Karpas-422 (cell line): ENCODE measurements around the gene TECPR2. TPM values are rescaled to one million over a fixed set of nuclear protein-coding genes. Genes with fewer than 3 reads are reported as not detected.
"Not testable (repeated sequence)": the region's sequence is repeated elsewhere in the genome, so short reads cannot be mapped to it uniquely, and the experiment has no call there.

ENCODE experiments used
- DNase-seq: peaks from one replicate; pipeline ENCODE4 v3.0.0-alpha.2; 2015
- H2AFZ ChIP-seq: fragments of 200-600 bp; sonication (generic); 2 replicates; pipeline ENCODE4 v1.6.1; 2014; ENCODE audit warnings: antibody characterized with exemption, low read length, mixed read lengths
- H3K27ac ChIP-seq: fragments of 200-600 bp; sonication (generic); 2 replicates; pipeline ENCODE4 v1.5.1; 2014; ENCODE audit warnings: mild to moderate bottlenecking, low read length, moderate library complexity
- H3K27me3 ChIP-seq: fragments of 200-600 bp; sonication (generic); 2 replicates; pipeline ENCODE4 v1.6.1; 2014; ENCODE audit warnings: low read length, mixed read lengths
- H3K36me3 ChIP-seq: fragments of 200-600 bp; sonication (generic); 2 replicates; pipeline ENCODE4 v1.6.1; 2014; ENCODE audit warnings: low read length, mixed read lengths; ENCODE audit not compliant: insufficient read depth
- H3K4me1 ChIP-seq: fragments of 200-600 bp; sonication (generic); 2 replicates; pipeline ENCODE4 v1.6.1; 2014; ENCODE audit warnings: mild to moderate bottlenecking, low read length, mixed read lengths
- H3K4me2 ChIP-seq: fragments of 200-600 bp; sonication (generic); 2 replicates; pipeline ENCODE4 v1.6.1; 2014; ENCODE audit warnings: low read length, low read depth, mild to moderate bottlenecking; ENCODE audit not compliant: poor library complexity, severe bottlenecking
- H3K4me3 ChIP-seq: fragments of 200-600 bp; sonication (generic); 2 replicates; pipeline ENCODE4 v1.5.1; 2014; ENCODE audit warnings: mild to moderate bottlenecking, antibody characterized with exemption, low read length, mixed read lengths
- H3K79me2 ChIP-seq: fragments of 200-600 bp; sonication (generic); 2 replicates; pipeline ENCODE4 v1.6.1; 2014; ENCODE audit warnings: mild to moderate bottlenecking, low read length, mixed read lengths
- H3K9ac ChIP-seq: fragments of 200-600 bp; sonication (generic); 2 replicates; pipeline ENCODE4 v1.6.0; 2014; ENCODE audit warnings: low read length
- H3K9me2 ChIP-seq: fragments of 200-600 bp; sonication (generic), shearing (Covaris generic); replicated peaks from 2 replicates; pipeline ENCODE4 v1.6.0; 2014; ENCODE audit warnings: mild to moderate bottlenecking, low read length, moderate library complexity; ENCODE audit not compliant: insufficient read depth
- H3K9me3 ChIP-seq: fragments of 300-700, 200-600 bp; sonication (generic); 2 replicates; pipeline ENCODE4 v1.6.1; 2014; ENCODE audit warnings: low read length, mixed read lengths
- H4K20me1 ChIP-seq: fragments of 200-600 bp; sonication (generic); 2 replicates; pipeline ENCODE4 v1.6.1; 2014; ENCODE audit warnings: mild to moderate bottlenecking, antibody characterized with exemption, low read length, low read depth; ENCODE audit not compliant: insufficient read depth
- total RNA-seq: library from RNA; depleted of rRNA; stranded (reverse); fragments of >200 nt; shearing (Covaris generic); gene quantifications from 2 replicates; pipeline ENCODE4 v1.2.3, GENCODE V29; 2014; ENCODE audit warnings: low replicate concordance

TECPR2 gene
- total RNA-seq, 1 experiment from 2014 or later: 10.3 TPM

DNA sequence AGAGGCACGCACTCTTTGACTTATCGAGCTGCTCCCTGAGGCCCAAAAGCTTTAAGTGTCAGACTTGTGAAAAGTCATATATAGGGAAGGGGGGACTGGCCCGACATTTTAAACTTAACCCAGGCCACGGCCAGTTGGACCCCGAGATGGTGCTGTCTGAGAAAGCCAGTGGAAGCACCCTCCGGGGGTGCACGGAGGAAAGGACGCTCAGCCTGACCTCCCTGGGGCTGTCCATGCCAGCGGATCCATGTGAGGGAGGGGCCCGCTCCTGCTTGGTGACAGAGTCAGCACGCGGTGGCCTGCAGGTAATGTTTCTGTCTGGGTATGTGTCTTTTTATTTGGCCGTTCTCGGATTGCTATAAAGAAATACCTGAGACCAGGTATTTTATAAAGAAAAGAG lies 36.2 kb upstream of the TECPR2 start:
- no peak overlapping the region for H3K4me2 ChIP-seq
- no peaks in the 10 kb centered on the region; the same call in 1 of the 2 replicates for H4K20me1 ChIP-seq
- no peak overlapping the region for H3K9ac ChIP-seq
- DNase-seq: no peak
- no peaks in the 10 kb centered on the region for H3K9me3 ChIP-seq
- H3K27me3 ChIP-seq: no peaks in the 10 kb centered on the region
- H3K36me3 ChIP-seq: peaks cover 8% of the 10 kb centered on the region; the same call in 1 of the 2 replicates
- H2AFZ ChIP-seq: no peak overlapping the region
- H3K4me3 ChIP-seq: no peak overlapping the region
- H3K79me2 ChIP-seq: peaks cover 26% of the 10 kb centered on the region
- H3K9me2 ChIP-seq: no peaks in the 10 kb centered on the region
- H3K27ac ChIP-seq: no peak overlapping the region
- H3K4me1 ChIP-seq: peaks cover 5% of the 10 kb centered on the region; the same call in 1 of the 2 replicates

DNA sequence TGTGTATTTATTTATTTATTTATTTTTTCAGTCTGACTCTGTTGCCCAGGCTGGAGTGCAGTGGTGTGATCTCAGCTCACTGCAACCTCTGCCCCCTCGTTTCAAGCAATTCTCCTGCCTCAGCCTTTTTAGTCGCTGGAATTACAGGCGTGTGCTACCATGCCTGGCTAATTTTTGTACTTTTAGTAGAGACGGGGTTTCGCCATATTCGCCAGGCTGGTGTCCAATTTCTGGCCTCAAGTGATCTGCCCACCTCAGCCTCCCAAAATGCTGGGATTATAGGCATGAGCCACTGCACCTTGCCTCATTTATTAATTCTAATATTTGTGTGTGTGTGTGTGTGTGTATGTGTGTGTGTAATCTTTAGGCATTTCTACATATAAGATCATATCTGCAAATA lies 33.4 kb upstream of the TECPR2 start:
- H4K20me1 ChIP-seq, H3K9me3 ChIP-seq, H2AFZ ChIP-seq, H3K9ac ChIP-seq, H3K4me2 ChIP-seq, H3K27me3 ChIP-seq, H3K4me3 ChIP-seq, H3K36me3 ChIP-seq, H3K79me2 ChIP-seq, H3K4me1 ChIP-seq, DNase-seq, H3K9me2 ChIP-seq, H3K27ac ChIP-seq: not testable (repeated sequence)

- Histone ChIP-seq H3K27me3 (no peaks in the 10 kb centered on the region), H3K4me2 (no peak overlapping the region), H4K20me1 (no peaks in the 10 kb centered on the region; the same call in 1 of the 2 replicates), H3K27ac (no peak overlapping the region), H3K79me2 (peaks cover 3% of the 10 kb centered on the region; the same call in 1 of the 2 replicates), H3K4me1 (no peaks in the 10 kb centered on the region), H3K4me3 (no peak overlapping the region), H3K9ac (no peak overlapping the region), H3K9me2 (no peaks in the 10 kb centered on the region), H3K9me3 (no peaks in the 10 kb centered on the region), H3K36me3 (peaks cover 3% of the 10 kb centered on the region; the same call in 1 of the 2 replicates), H2AFZ (no peak overlapping the region)
- no peak for DNase-seq
Measured at GRCh38 chr14:102330806-102331205, 31.9 kb upstream of the TECPR2 start.

DNA sequence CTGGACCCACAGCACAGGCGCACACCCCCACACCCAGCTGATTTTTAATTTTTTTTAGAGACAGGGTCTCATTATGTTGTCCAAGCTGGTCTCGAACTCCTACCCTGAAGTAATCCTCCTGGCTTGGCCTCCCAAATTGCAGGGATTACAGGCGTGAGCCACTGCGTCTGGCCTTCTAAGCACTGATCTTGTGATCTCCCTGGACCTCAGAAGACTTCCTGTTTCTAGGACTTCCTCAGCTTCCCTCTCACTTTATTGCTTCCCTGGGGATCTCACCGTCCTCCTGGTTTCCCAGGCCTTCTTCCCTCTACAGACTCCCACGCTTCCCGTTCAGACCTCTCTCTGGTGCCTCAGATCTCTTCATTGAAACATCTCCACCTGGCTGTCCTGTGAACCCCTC lies 29.4 kb upstream of the TECPR2 start:
- Histone ChIP-seq H3K4me1 (no peaks in the 10 kb centered on the region), H3K79me2 (peaks cover 3% of the 10 kb centered on the region; the same call in 1 of the 2 replicates), H3K27ac (no peak overlapping the region), H4K20me1 (no peaks in the 10 kb centered on the region; the same call in 1 of the 2 replicates), H3K9me3 (no peaks in the 10 kb centered on the region), H3K4me2 (no peak overlapping the region), H3K27me3 (no peaks in the 10 kb centered on the region), H3K36me3 (peaks cover 15% of the 10 kb centered on the region; the same call in 1 of the 2 replicates), H2AFZ (no peak overlapping the region), H3K9ac (no peak overlapping the region), H3K4me3 (no peak overlapping the region), H3K9me2 (no peaks in the 10 kb centered on the region)
- DNase-seq: no peak

GRCh38 chr14:102333795-102334705 lies 28.7 kb upstream of the TECPR2 start:
- no peak overlapping the region for H3K27ac ChIP-seq
- no peaks in the 10 kb centered on the region for H3K4me1 ChIP-seq
- no peak for DNase-seq
- no peak overlapping the region for H2AFZ ChIP-seq
- no peaks in the 10 kb centered on the region; the same call in 1 of the 2 replicates for H4K20me1 ChIP-seq
- H3K4me2 ChIP-seq: no peak overlapping the region
- H3K36me3 ChIP-seq: peaks cover 19% of the 10 kb centered on the region; the same call in 1 of the 2 replicates
- H3K9me2 ChIP-seq: no peaks in the 10 kb centered on the region
- H3K9me3 ChIP-seq: no peaks in the 10 kb centered on the region
- no peaks in the 10 kb centered on the region for H3K79me2 ChIP-seq
- no peak overlapping the region for H3K9ac ChIP-seq
- no peak overlapping the region for H3K4me3 ChIP-seq
- H3K27me3 ChIP-seq: no peaks in the 10 kb centered on the region

DNA sequence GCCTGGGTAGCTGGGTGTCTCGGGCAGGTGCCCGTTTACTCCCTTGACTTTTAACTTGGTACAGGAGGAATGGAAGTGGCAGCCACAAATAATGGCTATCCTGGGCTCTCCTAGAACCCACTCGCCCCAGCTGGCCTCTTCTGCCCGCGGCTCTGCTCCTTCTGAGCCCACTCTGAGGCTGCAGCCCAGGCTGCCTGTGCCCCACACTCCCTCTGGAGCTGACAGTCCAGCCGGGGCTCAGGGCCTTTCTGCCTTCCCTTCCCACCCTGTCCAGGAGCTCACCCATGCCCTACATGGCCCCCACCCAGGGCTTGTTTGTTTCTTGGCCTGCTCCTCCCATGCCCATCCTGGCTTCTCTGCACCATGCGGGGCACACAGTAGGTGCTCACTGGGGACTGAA lies 27.6 kb upstream of the TECPR2 start:
- no peak overlapping the region for H3K4me2 ChIP-seq
- no peak overlapping the region for H3K9ac ChIP-seq
- no peaks in the 10 kb centered on the region for H3K9me2 ChIP-seq
- H3K4me1 ChIP-seq: no peaks in the 10 kb centered on the region
- no peak for DNase-seq
- no peaks in the 10 kb centered on the region for H3K27me3 ChIP-seq
- H3K36me3 ChIP-seq: peaks cover 20% of the 10 kb centered on the region; the same call in 1 of the 2 replicates
- no peaks in the 10 kb centered on the region for H3K79me2 ChIP-seq
- H3K9me3 ChIP-seq: no peaks in the 10 kb centered on the region
- H3K4me3 ChIP-seq: no peak overlapping the region
- no peaks in the 10 kb centered on the region; the same call in 1 of the 2 replicates for H4K20me1 ChIP-seq
- H2AFZ ChIP-seq: no peak overlapping the region
- H3K27ac ChIP-seq: no peak overlapping the region

DNA sequence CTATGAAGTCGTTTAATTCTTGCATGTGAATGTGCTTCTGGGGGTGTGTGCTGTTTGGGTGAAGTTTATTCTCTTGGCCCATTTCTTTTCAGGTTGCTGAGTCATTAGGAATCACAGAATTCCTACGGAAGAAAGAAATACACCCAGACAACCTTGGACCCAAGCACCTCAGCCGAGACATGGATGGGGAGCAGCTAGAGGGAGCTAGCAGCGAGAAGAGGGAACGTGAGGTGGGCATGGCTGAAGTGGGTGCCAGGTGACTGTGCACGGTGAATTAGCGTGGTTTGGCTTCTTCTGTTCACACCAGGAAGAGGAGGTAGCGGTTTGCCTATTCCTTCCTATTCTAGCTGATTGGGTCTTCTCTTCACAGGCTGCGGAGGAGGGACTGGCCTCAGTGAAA lies 24.0 kb upstream of the TECPR2 start:
- no peak overlapping the region for H3K27ac ChIP-seq
- no peak for DNase-seq
- no peak overlapping the region for H3K9ac ChIP-seq
- H3K79me2 ChIP-seq: no peaks in the 10 kb centered on the region
- no peak overlapping the region for H2AFZ ChIP-seq
- no peaks in the 10 kb centered on the region for H3K9me2 ChIP-seq
- H3K27me3 ChIP-seq: no peaks in the 10 kb centered on the region
- no peaks in the 10 kb centered on the region for H4K20me1 ChIP-seq
- peaks cover 21% of the 10 kb centered on the region; the same call in 1 of the 2 replicates for H3K36me3 ChIP-seq
- H3K4me2 ChIP-seq: no peak overlapping the region
- no peak overlapping the region for H3K4me3 ChIP-seq
- no peaks in the 10 kb centered on the region for H3K4me1 ChIP-seq
- H3K9me3 ChIP-seq: no peaks in the 10 kb centered on the region

DNA sequence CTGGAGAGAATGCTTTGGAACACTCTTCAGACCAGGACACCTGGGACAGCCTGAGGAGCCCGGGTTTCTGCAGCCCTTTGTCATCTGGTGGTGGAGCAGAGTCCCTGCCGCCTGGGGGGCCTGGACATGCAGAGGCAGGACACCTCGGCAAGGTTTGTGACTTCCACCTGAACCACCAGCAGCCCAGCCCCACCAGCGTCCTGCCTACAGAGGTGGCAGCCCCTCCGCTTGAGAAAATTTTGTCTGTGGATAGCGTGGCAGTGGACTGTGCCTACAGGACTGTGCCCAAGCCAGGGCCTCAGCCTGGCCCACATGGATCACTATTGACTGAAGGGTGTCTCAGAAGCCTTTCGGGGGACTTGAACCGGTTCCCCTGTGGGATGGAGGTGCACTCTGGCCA lies 21.2 kb upstream of the TECPR2 start:
- no peaks in the 10 kb centered on the region for H4K20me1 ChIP-seq
- no peak overlapping the region for H3K4me2 ChIP-seq
- no peaks in the 10 kb centered on the region for H3K4me1 ChIP-seq
- no peak overlapping the region for H3K4me3 ChIP-seq
- no peak overlapping the region for H3K9ac ChIP-seq
- H3K36me3 ChIP-seq: peaks cover 24% of the 10 kb centered on the region; the same call in 1 of the 2 replicates
- H3K27me3 ChIP-seq: no peaks in the 10 kb centered on the region
- H3K9me3 ChIP-seq: no peaks in the 10 kb centered on the region
- no peaks in the 10 kb centered on the region for H3K9me2 ChIP-seq
- DNase-seq: no peak
- H2AFZ ChIP-seq: no peak overlapping the region
- H3K79me2 ChIP-seq: no peaks in the 10 kb centered on the region
- no peak overlapping the region for H3K27ac ChIP-seq
